ENCODE data around the gene MRPL42. TPM values are rescaled to one million over a fixed set of nuclear protein-coding genes. Genes with fewer than 3 reads are reported as not detected.
"Not testable (repeated sequence)": the region's sequence is repeated elsewhere in the genome, so short reads cannot be mapped to it uniquely, and the experiment has no call there.

Gene MRPL42
- total RNA-seq, 4 donors from 2014 or later: 22.9 to 59.9 (median 43.4) TPM

DNA sequence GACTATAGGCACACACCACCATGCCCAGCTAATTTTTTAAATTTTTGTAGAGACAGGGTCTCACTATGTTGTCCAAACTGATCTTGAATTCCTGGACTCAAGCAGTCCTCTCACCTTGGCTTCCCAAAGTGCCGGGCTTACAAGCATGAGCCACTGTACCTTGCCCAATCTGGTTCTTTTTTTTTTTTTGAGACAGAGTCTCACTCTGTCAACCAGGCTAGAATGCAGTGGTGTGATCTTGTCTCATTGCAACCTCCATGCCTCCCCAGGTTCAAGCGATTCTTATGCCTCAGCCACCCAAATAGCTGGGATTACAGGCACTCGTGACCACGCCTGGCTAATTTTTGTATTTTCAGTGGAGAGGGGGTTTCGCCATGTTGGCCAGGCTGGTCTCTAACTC lies 15.4 kb downstream of the MRPL42 start:
- Histone ChIP-seq H3K4me3 (no peak overlapping the region), H3K36me3 (peaks cover 0 to 97% (median 22%) of the 10 kb centered on the region in 3 donors), H3K27me3 (no peaks in the 10 kb centered on the region), H3K27ac (no peak overlapping the region), H3K9me3 (no peaks in the 10 kb centered on the region), H3K4me1 (no peaks in the 10 kb centered on the region)
- 87 to 100% methylated on average over 4 of the region's 5 CpGs for WGBS, 2 donors
- DNase-seq: no peak
- intact Hi-C loops (cut with DNase I): no loop called here
- TF ChIP-seq, protein P1, sequence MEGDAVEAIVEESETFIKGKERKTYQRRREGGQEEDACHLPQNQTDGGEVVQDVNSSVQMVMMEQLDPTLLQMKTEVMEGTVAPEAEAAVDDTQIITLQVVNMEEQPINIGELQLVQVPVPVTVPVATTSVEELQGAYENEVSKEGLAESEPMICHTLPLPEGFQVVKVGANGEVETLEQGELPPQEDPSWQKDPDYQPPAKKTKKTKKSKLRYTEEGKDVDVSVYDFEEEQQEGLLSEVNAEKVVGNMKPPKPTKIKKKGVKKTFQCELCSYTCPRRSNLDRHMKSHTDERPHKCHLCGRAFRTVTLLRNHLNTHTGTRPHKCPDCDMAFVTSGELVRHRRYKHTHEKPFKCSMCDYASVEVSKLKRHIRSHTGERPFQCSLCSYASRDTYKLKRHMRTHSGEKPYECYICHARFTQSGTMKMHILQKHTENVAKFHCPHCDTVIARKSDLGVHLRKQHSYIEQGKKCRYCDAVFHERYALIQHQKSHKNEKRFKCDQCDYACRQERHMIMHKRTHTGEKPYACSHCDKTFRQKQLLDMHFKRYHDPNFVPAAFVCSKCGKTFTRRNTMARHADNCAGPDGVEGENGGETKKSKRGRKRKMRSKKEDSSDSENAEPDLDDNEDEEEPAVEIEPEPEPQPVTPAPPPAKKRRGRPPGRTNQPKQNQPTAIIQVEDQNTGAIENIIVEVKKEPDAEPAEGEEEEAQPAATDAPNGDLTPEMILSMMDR (IDR thresholded peaks at IDR 0.05): no peak
- no peak for TF ChIP-seq POLR2A (IDR thresholded peaks at IDR 0.05)

- Histone ChIP-seq H3K27me3 (no peaks in the 10 kb centered on the region), H3K4me1 (no peaks in the 10 kb centered on the region), H3K4me3 (no peak overlapping the region), H3K36me3 (peaks cover 0 to 97% (median 22%) of the 10 kb centered on the region in 3 donors), H3K9me3 (no peaks in the 10 kb centered on the region), H3K27ac (no peak overlapping the region)
- intact Hi-C loops (cut with DNase I): no loop called here
- DNase-seq: no peak
- TF ChIP-seq, protein P1 (IDR thresholded peaks at IDR 0.05): no peak
- TF ChIP-seq POLR2A (IDR thresholded peaks at IDR 0.05): no peak
- 83 to 90% methylated on average over 4 of the region's 4 CpGs for WGBS, 2 donors
Measured at GRCh38 chr12:93483151-93483807, 16.0 kb downstream of the MRPL42 start.

DNA sequence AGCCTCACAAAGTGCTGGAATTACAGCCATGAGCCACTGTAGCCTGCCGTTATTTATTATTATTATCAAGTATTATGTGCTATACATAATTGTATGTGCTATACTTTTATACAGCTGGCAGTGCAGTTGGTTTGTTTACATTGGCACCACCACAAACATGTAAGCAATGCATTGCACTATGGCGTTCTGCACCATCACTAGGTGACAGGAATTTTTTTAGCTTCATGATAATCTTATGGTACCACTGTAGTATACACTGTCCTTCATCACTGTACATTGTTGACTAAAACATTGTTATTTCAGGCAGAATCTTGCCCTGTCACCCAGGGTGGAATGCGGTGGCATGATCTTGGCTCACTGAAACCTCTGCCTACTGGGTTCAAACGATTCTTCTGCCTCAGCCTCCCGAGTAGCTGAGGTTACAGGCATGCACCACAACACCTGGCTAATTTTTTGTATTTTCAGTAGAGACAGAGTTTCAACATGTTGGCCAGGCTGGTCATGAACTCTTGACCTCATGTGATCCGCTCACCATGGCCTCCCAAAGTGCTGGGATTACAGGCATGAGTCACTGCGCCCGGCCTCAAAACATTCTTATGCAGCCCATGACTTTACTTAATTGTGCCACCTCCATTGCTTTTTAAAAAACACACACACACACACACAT lies 17.1 kb downstream of the MRPL42 start:
- peaks cover 0 to 97% (median 22%) of the 10 kb centered on the region in 3 donors for H3K36me3 ChIP-seq
- TF ChIP-seq, protein P1 (IDR thresholded peaks at IDR 0.05): no peak
- no peak for TF ChIP-seq POLR2A (IDR thresholded peaks at IDR 0.05)
- H3K9me3 ChIP-seq: no peaks in the 10 kb centered on the region
- WGBS, 2 donors: 66 to 71% methylated on average over 8 of the region's 8 CpGs
- no peak overlapping the region for H3K27ac ChIP-seq
- no peaks in the 10 kb centered on the region for H3K27me3 ChIP-seq
- H3K4me1 ChIP-seq: no peaks in the 10 kb centered on the region
- DNase-seq: no peak
- intact Hi-C loops (cut with DNase I): no loop called here
- no peak overlapping the region for H3K4me3 ChIP-seq

DNA sequence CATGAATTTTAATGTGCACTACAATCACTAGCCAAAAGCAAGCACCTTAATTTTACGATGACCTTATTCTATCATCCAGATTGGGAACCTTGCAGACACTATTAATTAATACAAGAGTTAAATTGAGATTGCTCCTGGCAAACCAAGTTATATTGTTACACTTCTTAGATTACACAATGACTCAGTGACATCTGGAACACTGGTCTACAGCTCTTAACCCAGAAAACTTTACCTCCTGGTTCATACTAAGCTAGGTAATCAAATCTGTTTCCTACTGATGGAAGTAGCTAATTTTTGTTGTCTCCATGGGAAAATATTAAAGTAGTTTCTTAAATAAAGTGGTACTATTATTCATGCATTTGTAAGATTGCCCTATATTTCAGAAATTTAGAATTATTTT lies 25.5 kb downstream of the MRPL42 start:
- H3K9me3 ChIP-seq; H3K27me3 ChIP-seq; H3K27ac ChIP-seq; H3K4me3 ChIP-seq; DNase-seq; H3K4me1 ChIP-seq; intact Hi-C loops (cut with DNase I): not testable (repeated sequence)
- H3K36me3 ChIP-seq: peaks cover 0 to 73% (median 0%) of the 10 kb centered on the region in 3 donors
- WGBS, 2 donors: 100% methylated on average over 1 of the region's 1 CpG; no CpG with 5 or more reads in 1 of the 2 donors

GRCh38 chr12:93494096-93494495 lies 26.8 kb downstream of the MRPL42 start:
- DNase-seq: no peak
- Histone ChIP-seq H3K4me3 (no peak overlapping the region), H3K27me3 (no peaks in the 10 kb centered on the region), H3K27ac (no peak overlapping the region), H3K9me3 (no peaks in the 10 kb centered on the region), H3K36me3 (peaks cover 0 to 60% (median 0%) of the 10 kb centered on the region in 3 donors), H3K4me1 (no peaks in the 10 kb centered on the region)
- WGBS, 2 donors: 83 to 84% methylated on average over 3 of the region's 3 CpGs
- no peak for TF ChIP-seq POLR2A (IDR thresholded peaks at IDR 0.05)
- TF ChIP-seq, protein P1 (IDR thresholded peaks at IDR 0.05): no peak
- intact Hi-C loops (cut with DNase I): no loop called here

All from esophagus squamous epithelium (tissue), 5 donors.